C4-2B (cell line): ENCODE results near the gene ANKRD24.
A peak's percentile ranks its signal among the peaks of the same experiment; 100 is the strongest.
"Not testable (repeated sequence)": the region's sequence is repeated elsewhere in the genome, so short reads cannot be mapped to it uniquely, and the experiment has no call there.

Source experiments
- H3K27ac ChIP-seq: fragments of 450-650 bp; 2 replicates; pipeline ENCODE4 v1.5.1; 2017
- CTCF ChIP-seq: fragments of 450-650 bp; conservative IDR thresholded peaks from 2 replicates; pipeline ENCODE4 v1.5.1; 2017; ENCODE audit warnings: mild to moderate bottlenecking
- ZFX ChIP-seq: fragments of 450-650 bp; IDR thresholded peaks from 2 replicates; pipeline ENCODE4 v1.6.1; 2017

The ANKRD24 gene

GRCh38 chr19:4182084-4182810 lies at the start of gene ANKRD24, which contains the start of gene SIRT6:
ANKRD24 (plus strand) TSS chr19:4182689; CDS start chr19:4186426, 3,737 bp downstream.
SIRT6 (minus strand) TSS chr19:4182563; CDS start chr19:4182539, 24 bp downstream.
- H3K27ac ChIP-seq: peak within 1 kb of the TSS; percentile 88
- TF ChIP-seq CTCF: no peak
- peak; percentile 72; the same call in 1 of the 2 replicates for TF ChIP-seq ZFX

- H3K27ac ChIP-seq: no peak overlapping the region
- TF ChIP-seq CTCF: no peak
- no peak for TF ChIP-seq ZFX
Observed at GRCh38 chr19:4134351-4134750, 48.1 kb upstream of the ANKRD24 start.

GRCh38 chr19:4135386-4135785 lies 47.1 kb upstream of the ANKRD24 start:
- not testable (repeated sequence) for H3K27ac ChIP-seq

GRCh38 chr19:4136680-4137088 lies 45.8 kb upstream of the ANKRD24 start:
- H3K27ac ChIP-seq: no peak overlapping the region
- TF ChIP-seq CTCF: no peak
- no peak for TF ChIP-seq ZFX

GRCh38 chr19:4138445-4138844 lies 44.0 kb upstream of the ANKRD24 start:
- H3K27ac ChIP-seq: no peak overlapping the region
- TF ChIP-seq ZFX (no peak), CTCF (no peak)

GRCh38 chr19:4139614-4140236 lies 42.8 kb upstream of the ANKRD24 start:
- TF ChIP-seq ZFX (no peak), CTCF (peak; percentile 89)
- H3K27ac ChIP-seq: no peak overlapping the region

GRCh38 chr19:4140237-4140711 lies 42.2 kb upstream of the ANKRD24 start:
- H3K27ac ChIP-seq: no peak overlapping the region
- TF ChIP-seq ZFX: no peak
- TF ChIP-seq CTCF: peak; percentile 83

GRCh38 chr19:4142916-4143315 lies 39.6 kb upstream of the ANKRD24 start:
- not testable (repeated sequence) for H3K27ac ChIP-seq
